HEK293 (cell line): Measurements from ENCODE around the gene RHOJ.
"Not testable (repeated sequence)": the region's sequence is repeated elsewhere in the genome, so short reads cannot be mapped to it uniquely, and the experiment has no call there.

ENCODE experiments used
- CTCF ChIA-PET: fragments of 350-600 bp; formaldehyde crosslinking; extraction: SDS; loops from one replicate; lab custom pipeline; 2021; ENCODE audit warnings: antibody characterized with exemption; lab: Yijun Ruan, JAX
- POLR2A ChIA-PET: fragments of 300-600 bp; formaldehyde crosslinking; extraction: SDS; loops from one replicate; lab custom pipeline; 2020; ENCODE audit warnings: antibody characterized with exemption, inconsistent platforms; lab: Yijun Ruan, JAX
- H3K27ac ChIP-seq: fragments of 200-500 bp; sonication (Bioruptor generic); 2 replicates; pipeline ENCODE4 v1.5.1; 2014; ENCODE audit warnings: low read depth, low read length, control low read depth, inconsistent platforms; ENCODE audit errors: extremely low read depth
- H3K36me3 ChIP-seq, 2 experiments: fragments of 200-500 bp in 1 of 2; sonication (Bioruptor generic) in 1 of 2; 1 replicate in 1 of 2; 2 replicates in 1 of 2; pipeline ENCODE4 v1.5.1; 2014 to 2017; ENCODE audit warnings: inconsistent platforms in 2 of 2, low read length in 2 of 2; ENCODE audit not compliant: control insufficient read depth in 2 of 2, insufficient read depth in 1 of 2
- H3K4me1 ChIP-seq: fragments of 200-500 bp; sonication (Bioruptor generic); 2 replicates; pipeline ENCODE4 v1.5.1; 2014; ENCODE audit warnings: mild to moderate bottlenecking, low read length, inconsistent platforms; ENCODE audit not compliant: control insufficient read depth, insufficient read depth
- H3K4me3 ChIP-seq: 2 replicates; pipeline ENCODE4 v1.5.1; 2011; ENCODE audit warnings: low read depth, mild to moderate bottlenecking, control low read depth, low read length, moderate library complexity
- H3K9me3 ChIP-seq: fragments of 200-500 bp; sonication (Bioruptor generic); 2 replicates; pipeline ENCODE4 v1.5.1; 2014; ENCODE audit warnings: low read depth, low read length, inconsistent platforms; ENCODE audit not compliant: control insufficient read depth, insufficient read depth
- BCL11A ChIP-seq: fragments of 450-650 bp; formaldehyde crosslinking; IDR thresholded peaks from 2 replicates; pipeline ENCODE4 v1.5.1; 2016; ENCODE audit warnings: low read depth, missing biosample characterization, missing genetic modification characterization
- GLIS1 ChIP-seq: fragments of 450-650 bp; formaldehyde crosslinking; IDR thresholded peaks from 2 replicates; pipeline ENCODE4 v1.5.1; 2016; ENCODE audit warnings: missing biosample characterization, missing genetic modification characterization
- GLIS2 ChIP-seq: fragments of 450-650 bp; formaldehyde crosslinking; IDR thresholded peaks from 2 replicates; pipeline ENCODE4 v1.5.1; 2016; ENCODE audit warnings: missing biosample characterization, missing genetic modification characterization
- PRDM10 ChIP-seq: fragments of 450-650 bp; formaldehyde crosslinking; IDR thresholded peaks from 2 replicates; pipeline ENCODE4 v1.5.1; 2016; ENCODE audit warnings: missing biosample characterization, missing genetic modification characterization
- SCRT2 ChIP-seq: fragments of 450-650 bp; formaldehyde crosslinking; IDR thresholded peaks from 2 replicates; pipeline ENCODE4 v1.5.1; 2016; ENCODE audit warnings: missing biosample characterization, missing genetic modification characterization
- SP3 ChIP-seq: fragments of 450-650 bp; formaldehyde crosslinking; IDR thresholded peaks from 2 replicates; pipeline ENCODE4 v1.5.1; 2016; ENCODE audit warnings: missing biosample characterization, missing genetic modification characterization
- ZBTB1 ChIP-seq: fragments of 450-650 bp; formaldehyde crosslinking; IDR thresholded peaks from 2 replicates; pipeline ENCODE4 v1.5.1; 2016; ENCODE audit warnings: missing biosample characterization, missing genetic modification characterization
- ZBTB49 ChIP-seq: fragments of 450-650 bp; formaldehyde crosslinking; IDR thresholded peaks from 2 replicates; pipeline ENCODE4 v1.5.1; 2016; ENCODE audit warnings: missing biosample characterization, missing genetic modification characterization, low read depth
- ZBTB6 ChIP-seq: fragments of 450-650 bp; formaldehyde crosslinking; IDR thresholded peaks from 2 replicates; pipeline ENCODE4 v1.5.1; 2017; ENCODE audit warnings: missing biosample characterization, missing genetic modification characterization
- ZFP69B ChIP-seq: fragments of 450-650 bp; formaldehyde crosslinking; IDR thresholded peaks from 2 replicates; pipeline ENCODE4 v1.5.1; 2016; ENCODE audit warnings: missing biosample characterization, missing genetic modification characterization
- ZNF121 ChIP-seq: fragments of 450-650 bp; formaldehyde crosslinking; IDR thresholded peaks from 2 replicates; pipeline ENCODE4 v1.5.1; 2016; ENCODE audit warnings: missing biosample characterization, missing genetic modification characterization
- ZNF292 ChIP-seq: fragments of 450-650 bp; formaldehyde crosslinking; IDR thresholded peaks from 2 replicates; pipeline ENCODE4 v1.5.1; 2016; ENCODE audit warnings: low read depth, missing biosample characterization, missing genetic modification characterization, borderline replicate concordance
- ZNF324 ChIP-seq: fragments of 450-650 bp; formaldehyde crosslinking; IDR thresholded peaks from 2 replicates; pipeline ENCODE4 v1.5.1; 2016; ENCODE audit warnings: missing biosample characterization, missing genetic modification characterization
- ZNF362 ChIP-seq: fragments of 450-650 bp; formaldehyde crosslinking; IDR thresholded peaks from 2 replicates; pipeline ENCODE4 v1.5.1; 2016; ENCODE audit warnings: missing biosample characterization, missing genetic modification characterization
- ZNF391 ChIP-seq: fragments of 450-650 bp; formaldehyde crosslinking; IDR thresholded peaks from 2 replicates; pipeline ENCODE4 v1.5.1; 2016; ENCODE audit warnings: low read depth, missing biosample characterization, missing genetic modification characterization, borderline replicate concordance
- ZNF521 ChIP-seq: fragments of 450-650 bp; formaldehyde crosslinking; IDR thresholded peaks from 2 replicates; pipeline ENCODE4 v1.5.1; 2017; ENCODE audit warnings: missing biosample characterization, mild to moderate bottlenecking, missing genetic modification characterization
- ZNF555 ChIP-seq: fragments of 450-650 bp; formaldehyde crosslinking; conservative IDR thresholded peaks from 2 replicates; pipeline ENCODE4 v1.5.1; 2017; ENCODE audit warnings: missing biosample characterization, mild to moderate bottlenecking, missing genetic modification characterization, inconsistent platforms
- ZNF571 ChIP-seq: fragments of 450-650 bp; formaldehyde crosslinking; IDR thresholded peaks from 2 replicates; pipeline ENCODE4 v1.5.0; 2017; ENCODE audit warnings: missing biosample characterization, missing genetic modification characterization
- ZNF596 ChIP-seq: fragments of 450-650 bp; IDR thresholded peaks from 2 replicates; pipeline ENCODE4 v1.5.0; 2018; ENCODE audit warnings: missing biosample characterization, mild to moderate bottlenecking, missing genetic modification characterization, moderate library complexity
- ZNF837 ChIP-seq: fragments of 450-650 bp; formaldehyde crosslinking; IDR thresholded peaks from 2 replicates; pipeline ENCODE4 v1.5.1; 2016; ENCODE audit warnings: missing biosample characterization, missing genetic modification characterization
- TF ChIP-seq, protein P1 (sequence below): fragments of 450-650 bp; formaldehyde crosslinking; IDR thresholded peaks from 2 replicates; pipeline ENCODE4 v1.5.1; 2017; ENCODE audit warnings: missing biosample characterization, missing genetic modification characterization

The RHOJ gene

GRCh38 chr14:63277591-63278183 lies 73.4 kb downstream of the RHOJ start (continued):
- TF ChIP-seq PRDM10 (no peak), ZFP69B (tag by site-specific recombination) (no peak), ZBTB49 (no peak), SCRT2 (tag by site-specific recombination) (no peak), ZNF571 (tag by site-specific recombination) (no peak), ZNF521 (tag by site-specific recombination) (no peak), ZNF391 (tag by site-specific recombination) (no peak)

- H3K36me3 ChIP-seq, H3K9me3 ChIP-seq, POLR2A ChIA-PET, H3K4me3 ChIP-seq, H3K27ac ChIP-seq, H3K4me1 ChIP-seq: not testable (repeated sequence)
- TF ChIP-seq ZNF121, result peak; percentile 71; the same call in 1 of the 2 replicates
- CTCF ChIA-PET, result interaction anchor here (0.6 to 1.2 kb wide), 3 partner anchors 105 to 759 kb away, joined by 4 to 5 read pairs (median 4); no protein-coding TSS in a partner anchor
Observed at GRCh38 chr14:63279933-63280332, 75.7 kb downstream of the RHOJ start.

- Histone ChIP-seq H3K36me3 (no peaks in the 10 kb centered on the region), H3K4me3 (no peak overlapping the region), H3K27ac (no peak overlapping the region), H3K4me1 (peaks cover 5% of the 10 kb centered on the region; the same call in 1 of the 2 replicates), H3K9me3 (no peaks in the 10 kb centered on the region)
- ChIA-PET CTCF (no interaction called here), POLR2A (no interaction called here)
- TF ChIP-seq ZBTB1 (no peak), SP3 (tag by site-specific recombination) (no peak), GLIS2 (tag by site-specific recombination) (no peak), ZBTB6 (no peak), ZNF596 (tag by site-specific recombination) (no peak), ZNF571 (tag by site-specific recombination) (no peak), ZNF292 (tag by site-specific recombination) (no peak), ZNF555 (tag by site-specific recombination) (no peak), ZNF324 (tag by site-specific recombination) (no peak), ZNF837 (tag by site-specific recombination) (no peak), BCL11A (tag by site-specific recombination) (no peak), GLIS1 (tag by site-specific recombination) (no peak), ZNF362 (tag by site-specific recombination) (no peak)
- TF ChIP-seq, protein P1, sequence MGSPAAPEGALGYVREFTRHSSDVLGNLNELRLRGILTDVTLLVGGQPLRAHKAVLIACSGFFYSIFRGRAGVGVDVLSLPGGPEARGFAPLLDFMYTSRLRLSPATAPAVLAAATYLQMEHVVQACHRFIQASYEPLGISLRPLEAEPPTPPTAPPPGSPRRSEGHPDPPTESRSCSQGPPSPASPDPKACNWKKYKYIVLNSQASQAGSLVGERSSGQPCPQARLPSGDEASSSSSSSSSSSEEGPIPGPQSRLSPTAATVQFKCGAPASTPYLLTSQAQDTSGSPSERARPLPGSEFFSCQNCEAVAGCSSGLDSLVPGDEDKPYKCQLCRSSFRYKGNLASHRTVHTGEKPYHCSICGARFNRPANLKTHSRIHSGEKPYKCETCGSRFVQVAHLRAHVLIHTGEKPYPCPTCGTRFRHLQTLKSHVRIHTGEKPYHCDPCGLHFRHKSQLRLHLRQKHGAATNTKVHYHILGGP (tag by site-specific recombination), result no peak
Observed at GRCh38 chr14:63282997-63283883, 79.0 kb downstream of the RHOJ start.
